ENCODE results near the gene MRFAP1. TPM values are rescaled to one million over a fixed set of nuclear protein-coding genes. Genes with fewer than 3 reads are reported as not detected.

Gene MRFAP1
- polyA plus RNA-seq (2012; ENCODE audit: insufficient read depth, insufficient read length): 228 TPM

DNA sequence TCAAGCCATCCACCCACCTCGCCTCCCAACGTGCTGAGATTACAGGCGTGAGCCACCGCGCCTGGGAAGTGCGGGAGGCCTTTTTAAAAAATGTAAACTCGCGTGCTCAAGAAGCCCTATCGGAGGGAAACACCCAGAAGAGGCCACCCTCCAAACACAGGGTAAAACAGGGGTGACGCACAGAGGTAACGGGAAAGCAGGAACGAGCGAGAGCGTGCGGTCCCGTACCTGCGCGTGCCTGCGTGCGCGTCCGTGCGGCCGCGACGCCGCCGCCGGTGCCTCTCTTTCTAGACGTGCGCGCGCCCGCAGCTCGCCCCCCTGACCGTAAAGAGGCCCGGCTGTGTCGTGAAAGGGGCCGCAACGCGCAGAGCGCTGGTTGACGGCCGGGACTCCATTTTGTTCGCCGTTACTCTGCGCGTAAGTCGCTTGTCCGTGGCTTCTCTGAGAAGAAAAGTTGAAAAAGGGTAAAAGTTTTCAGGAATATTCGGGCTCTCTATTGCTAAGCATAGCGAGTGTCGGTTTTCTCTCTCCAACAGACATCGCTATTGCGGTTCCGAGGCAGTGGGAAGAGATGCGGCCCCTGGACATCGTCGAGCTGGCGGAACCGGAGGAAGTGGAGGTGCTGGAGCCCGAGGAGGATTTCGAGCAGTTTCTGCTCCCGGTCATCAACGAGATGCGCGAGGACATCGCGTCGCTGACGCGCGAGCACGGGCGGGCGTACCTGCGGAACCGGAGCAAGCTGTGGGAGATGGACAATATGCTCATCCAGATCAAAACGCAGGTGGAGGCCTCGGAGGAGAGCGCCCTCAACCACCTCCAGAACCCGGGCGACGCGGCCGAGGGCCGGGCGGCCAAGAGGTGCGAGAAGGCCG is at the start of gene MRFAP1:
Gene MRFAP1 (plus strand): TSS at position 394 of the 872 bp plus-strand sequence. CDS start 178 bp downstream, at position 572.
- peak; percentile 93 for DNase-seq (ENCODE audit: low read depth, low spot score)
- H3K4me3 ChIP-seq (ENCODE audit: low read length): peak within 1 kb of the TSS; percentile 76

DNA sequence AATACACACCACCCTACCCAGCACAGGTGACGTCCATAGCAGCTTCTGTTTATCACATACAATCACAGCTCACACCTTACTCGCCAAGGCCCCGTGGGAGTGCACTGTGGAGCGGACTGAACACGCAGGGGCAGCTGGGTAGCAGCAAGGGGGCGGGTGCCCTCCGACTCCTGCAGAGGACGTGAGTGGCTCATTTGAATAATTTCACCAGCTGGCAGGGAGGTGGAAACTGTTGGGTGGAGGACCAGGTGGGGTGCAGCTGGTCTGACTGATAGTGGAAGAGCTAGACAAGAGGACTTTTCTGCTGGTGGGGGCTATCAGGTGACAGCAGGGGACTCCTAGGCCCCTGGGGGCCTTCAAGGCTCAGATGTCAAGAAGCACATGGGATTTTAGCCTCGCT is 49.2 kb upstream of the MRFAP1 start:
- H3K4me3 ChIP-seq (ENCODE audit: low read length): no peak overlapping the region
- DNase-seq (ENCODE audit: low read depth, low spot score): no peak

DNA sequence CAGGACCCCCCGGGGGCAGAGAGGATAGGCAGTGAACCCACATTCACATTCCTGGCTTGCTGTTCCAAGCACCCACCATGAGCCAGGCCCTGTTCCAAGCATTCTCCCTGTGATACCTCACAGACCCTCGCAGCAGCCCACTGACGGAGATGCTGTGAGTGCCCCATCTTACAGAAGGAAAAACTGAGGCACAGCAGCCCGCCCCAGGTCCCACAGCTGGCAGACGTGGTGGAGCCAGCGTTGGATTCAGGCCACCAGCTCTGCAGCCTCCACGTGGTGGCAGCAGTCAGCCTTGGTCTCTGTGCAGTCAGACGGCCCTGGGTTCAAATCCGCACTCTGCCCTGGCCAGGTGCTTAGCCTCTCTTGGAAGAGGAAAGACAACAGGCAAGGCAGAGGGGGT is 48.7 kb upstream of the MRFAP1 start:
- no peak for DNase-seq (ENCODE audit: low read depth, low spot score)
- no peak overlapping the region for H3K4me3 ChIP-seq (ENCODE audit: low read length)

- H3K4me3 ChIP-seq (ENCODE audit: low read length): no peak overlapping the region
- no peak for DNase-seq (ENCODE audit: low read depth, low spot score)
Observed at GRCh38 chr4:6592804-6593563, 47.5 kb upstream of the MRFAP1 start.

GRCh38 chr4:6594341-6594740 is 46.1 kb upstream of the MRFAP1 start:
- DNase-seq (ENCODE audit: low read depth, low spot score): no peak
- H3K4me3 ChIP-seq (ENCODE audit: low read length): no peak overlapping the region

DNA sequence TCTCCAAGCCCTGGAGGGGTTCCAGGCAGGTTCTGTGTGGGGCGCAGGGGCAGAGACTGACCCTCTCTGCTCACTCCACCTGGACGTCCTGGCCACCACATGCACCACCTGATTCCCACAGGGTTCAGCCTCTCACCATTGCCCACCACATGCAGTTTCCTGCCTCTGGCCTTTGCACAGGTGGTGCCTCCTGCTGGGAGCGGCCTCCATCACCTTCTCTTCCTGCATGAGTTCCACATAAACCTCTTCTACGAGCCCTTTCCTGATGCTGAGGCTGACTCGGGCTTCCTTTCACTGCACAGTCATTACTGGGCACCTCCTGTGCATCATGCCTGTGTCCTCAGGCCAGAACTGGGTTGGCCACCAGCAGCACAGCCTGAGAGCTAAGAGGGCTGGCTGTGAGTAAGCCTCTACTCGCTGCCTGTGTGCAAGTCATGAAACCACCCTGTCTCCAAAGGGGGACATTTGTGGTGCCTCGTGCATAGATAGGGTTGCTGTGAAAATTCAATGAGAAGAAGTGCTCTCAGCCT is 45.6 kb upstream of the MRFAP1 start:
- DNase-seq (ENCODE audit: low read depth, low spot score): no peak
- H3K4me3 ChIP-seq (ENCODE audit: low read length): no peak overlapping the region

DNA sequence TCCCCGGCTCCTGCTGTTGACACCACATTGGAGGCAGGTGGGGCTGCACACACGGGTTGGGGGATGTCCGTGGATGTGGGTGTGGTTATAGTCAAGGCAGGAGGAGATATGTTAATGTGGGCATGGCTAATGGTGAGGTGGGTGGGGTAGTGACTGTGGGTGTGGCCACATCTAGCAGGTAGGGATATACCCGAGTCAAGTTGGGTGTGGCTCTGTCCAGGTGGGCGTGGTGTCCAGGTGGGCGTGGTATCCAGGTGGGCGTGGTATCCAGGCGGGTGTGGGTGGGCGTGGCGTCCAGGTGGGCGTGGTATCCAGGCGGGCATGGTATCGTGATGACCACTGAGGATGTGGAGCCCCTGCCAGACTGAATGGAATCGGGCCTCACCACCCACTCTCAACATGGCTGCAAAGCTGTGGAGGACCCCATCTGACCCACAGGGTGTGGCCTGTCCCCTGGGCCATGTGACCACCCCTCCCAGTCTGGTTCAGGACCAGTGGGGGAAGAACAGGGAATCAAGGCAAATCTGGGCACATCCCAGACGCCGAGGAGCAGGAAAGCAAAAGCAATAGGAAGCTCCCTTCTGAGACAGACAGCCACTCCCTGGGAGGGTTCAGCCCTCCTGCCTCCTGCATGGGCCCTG is 44.5 kb upstream of the MRFAP1 start:
- no peak for DNase-seq (ENCODE audit: low read depth, low spot score)
- no peak overlapping the region for H3K4me3 ChIP-seq (ENCODE audit: low read length)

DNA sequence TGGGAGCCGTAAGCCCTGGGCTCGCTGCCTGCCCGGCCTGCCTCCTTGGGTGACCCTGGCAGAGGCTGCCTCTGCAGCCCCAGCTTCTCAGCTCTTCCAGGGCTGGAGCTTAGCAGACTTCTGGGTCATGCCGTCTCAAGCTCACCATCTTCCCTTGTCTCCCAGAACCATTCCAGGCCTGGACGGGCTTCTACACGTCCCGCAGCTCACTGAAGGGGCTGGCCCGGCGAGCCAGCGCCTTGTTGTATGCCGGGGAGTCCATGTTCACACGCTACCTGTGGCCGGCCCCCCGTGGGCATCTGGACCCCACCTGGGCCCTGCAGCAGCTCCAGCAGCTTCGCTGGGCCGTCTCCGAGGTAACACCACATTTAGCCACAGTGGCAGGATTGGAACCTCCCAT is 43.5 kb upstream of the MRFAP1 start:
- no peak overlapping the region for H3K4me3 ChIP-seq (ENCODE audit: low read length)
- no peak for DNase-seq (ENCODE audit: low read depth, low spot score)

DNA sequence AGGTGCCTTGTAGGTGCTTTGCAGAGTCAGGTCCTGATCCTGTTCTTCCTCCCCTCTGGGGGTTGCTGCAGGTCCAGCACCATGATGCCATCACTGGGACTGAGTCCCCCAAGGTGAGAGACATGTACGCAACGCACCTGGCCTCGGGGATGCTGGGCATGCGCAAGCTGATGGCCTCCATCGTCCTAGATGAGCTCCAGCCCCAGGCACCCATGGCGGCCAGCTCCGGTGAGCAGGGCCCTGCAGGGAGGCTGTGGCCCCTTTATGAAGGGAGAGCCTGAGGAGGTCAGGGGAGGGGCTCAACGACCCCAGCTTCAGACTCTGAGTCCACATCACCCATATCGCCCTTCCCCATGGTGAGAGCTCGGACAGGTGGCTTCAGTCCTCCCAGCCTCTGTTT is 42.4 kb upstream of the MRFAP1 start:
- no peak overlapping the region for H3K4me3 ChIP-seq (ENCODE audit: low read length)
- no peak for DNase-seq (ENCODE audit: low read depth, low spot score)

DNA sequence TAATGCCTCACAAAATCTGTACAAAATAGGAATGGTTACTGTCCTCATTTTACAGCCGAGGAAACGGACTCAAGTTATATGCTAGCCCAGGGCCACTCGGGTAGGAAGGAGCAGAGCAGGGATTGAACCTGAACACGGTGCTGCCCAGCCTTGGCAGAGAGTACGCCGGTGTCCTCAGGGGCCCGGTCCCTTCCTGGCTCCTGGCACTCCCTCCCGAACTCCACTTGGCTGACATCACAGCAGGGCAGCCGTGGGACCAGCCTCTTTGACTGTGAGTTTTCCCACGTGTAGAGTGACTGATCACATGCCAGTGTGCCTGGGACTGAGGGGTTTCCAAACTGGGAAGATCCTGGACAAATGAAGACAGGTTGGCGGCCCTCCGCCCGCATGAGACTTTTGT is 41.8 kb upstream of the MRFAP1 start:
- H3K4me3 ChIP-seq (ENCODE audit: low read length): no peak overlapping the region
- no peak for DNase-seq (ENCODE audit: low read depth, low spot score)

GRCh38 chr4:6601661-6602250 is 38.7 kb upstream of the MRFAP1 start:
- peak; percentile 28 for DNase-seq (ENCODE audit: low read depth, low spot score)
- no peak overlapping the region for H3K4me3 ChIP-seq (ENCODE audit: low read length)

DNA sequence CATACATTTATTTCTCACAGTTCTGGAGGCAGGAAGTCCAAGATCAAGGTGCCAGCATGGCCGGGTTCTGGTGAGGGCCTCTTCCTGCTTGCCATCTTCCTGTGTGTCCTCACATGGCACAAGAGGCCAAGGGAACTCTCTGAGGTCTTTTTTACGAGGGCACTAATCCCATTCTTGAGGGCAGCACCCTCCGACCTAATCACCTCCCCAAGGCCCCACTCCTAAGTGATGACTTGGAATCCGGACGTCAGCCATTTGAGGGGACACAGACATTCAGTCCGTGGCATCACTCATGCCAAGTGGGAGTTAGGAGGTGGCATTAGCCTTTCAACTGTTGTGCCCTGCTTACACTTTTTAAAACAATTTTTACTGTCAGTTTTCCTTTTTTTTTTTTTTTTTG is 38.2 kb upstream of the MRFAP1 start:
- H3K4me3 ChIP-seq (ENCODE audit: low read length): no peak overlapping the region
- no peak for DNase-seq (ENCODE audit: low read depth, low spot score)

- no peak for DNase-seq (ENCODE audit: low read depth, low spot score)
- no peak overlapping the region for H3K4me3 ChIP-seq (ENCODE audit: low read length)
Observed at GRCh38 chr4:6603128-6603527, 37.4 kb upstream of the MRFAP1 start.

DNA sequence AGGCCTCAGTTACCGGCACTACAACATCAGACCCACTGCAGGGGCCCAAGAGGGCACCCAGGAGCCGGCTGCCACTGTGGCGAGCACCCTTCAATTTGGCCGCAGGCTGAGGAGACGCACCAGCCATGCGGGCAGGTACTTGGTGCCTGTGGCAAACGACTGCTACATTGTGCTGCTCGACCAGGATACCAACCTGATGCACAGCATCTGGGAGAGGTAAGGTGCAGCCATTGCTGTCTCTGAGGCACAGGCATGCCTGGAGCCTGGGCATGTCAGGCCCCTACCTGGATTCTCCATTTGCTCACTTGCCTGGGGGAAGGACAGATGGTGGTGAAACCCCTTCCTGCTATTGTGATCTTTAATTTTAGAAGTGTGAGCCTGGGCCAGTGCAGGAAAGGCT is 35.4 kb upstream of the MRFAP1 start:
- no peak for DNase-seq (ENCODE audit: low read depth, low spot score)
- no peak overlapping the region for H3K4me3 ChIP-seq (ENCODE audit: low read length)

- no peak for DNase-seq (ENCODE audit: low read depth, low spot score)
- H3K4me3 ChIP-seq (ENCODE audit: low read length): no peak overlapping the region
Observed at GRCh38 chr4:6605605-6606004, 34.9 kb upstream of the MRFAP1 start.

DNA sequence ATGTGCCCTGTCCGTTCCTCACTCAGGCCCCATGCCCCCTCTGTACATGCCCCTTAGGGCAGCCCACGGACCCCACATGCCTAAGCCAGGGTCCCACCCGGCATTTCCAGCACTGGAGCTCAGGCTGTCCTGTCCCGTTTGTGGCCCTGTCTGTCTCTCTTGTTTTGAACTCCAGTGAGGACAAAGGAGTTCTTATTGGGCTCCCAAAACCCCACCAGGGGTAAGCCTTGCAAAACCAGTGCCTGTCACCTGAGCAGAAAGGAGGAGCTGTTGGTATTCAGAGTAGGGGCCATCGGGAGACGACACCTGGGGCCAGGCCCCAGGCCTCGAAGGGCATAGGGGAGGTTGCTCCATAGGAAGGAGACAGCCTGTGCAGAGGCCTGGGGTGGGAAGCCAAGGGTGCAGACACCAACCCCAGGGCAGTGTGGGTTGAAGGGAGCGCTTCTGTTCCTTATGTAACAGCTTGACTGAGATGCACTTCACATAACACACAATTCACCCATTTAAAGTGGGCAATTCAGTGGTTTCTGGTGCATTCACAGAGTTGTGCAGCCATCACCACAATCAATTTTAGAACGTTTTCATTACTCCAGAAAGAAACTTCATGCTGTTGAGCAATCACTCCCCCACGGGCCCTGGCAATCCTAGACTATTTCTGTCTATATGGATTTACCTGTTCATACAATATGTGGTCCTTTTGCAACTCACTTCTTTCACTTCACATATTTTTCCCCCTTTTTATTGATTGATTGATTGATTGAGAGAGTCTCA is 33.8 kb upstream of the MRFAP1 start:
- no peak overlapping the region for H3K4me3 ChIP-seq (ENCODE audit: low read length)

GRCh38 chr4:6607368-6608055 is 33.0 kb upstream of the MRFAP1 start:
- no peak for DNase-seq (ENCODE audit: low read depth, low spot score)
- H3K4me3 ChIP-seq (ENCODE audit: low read length): no peak overlapping the region

More for the DNA sequence above, 33.8 kb upstream of the MRFAP1 start:
- DNase-seq (ENCODE audit: low read depth, low spot score): no peak

All from Jurkat, Clone E6-1 (cell line).